ENCODE measurements around the gene F2.
"Not testable (repeated sequence)": the region's sequence is repeated elsewhere in the genome, so short reads cannot be mapped to it uniquely, and the experiment has no call there.

Gene F2

GRCh38 chr11:46686886-46687795, 31.9 kb upstream of the F2 start:
- DNase-seq, result peak; percentile 21 to 59

DNA sequence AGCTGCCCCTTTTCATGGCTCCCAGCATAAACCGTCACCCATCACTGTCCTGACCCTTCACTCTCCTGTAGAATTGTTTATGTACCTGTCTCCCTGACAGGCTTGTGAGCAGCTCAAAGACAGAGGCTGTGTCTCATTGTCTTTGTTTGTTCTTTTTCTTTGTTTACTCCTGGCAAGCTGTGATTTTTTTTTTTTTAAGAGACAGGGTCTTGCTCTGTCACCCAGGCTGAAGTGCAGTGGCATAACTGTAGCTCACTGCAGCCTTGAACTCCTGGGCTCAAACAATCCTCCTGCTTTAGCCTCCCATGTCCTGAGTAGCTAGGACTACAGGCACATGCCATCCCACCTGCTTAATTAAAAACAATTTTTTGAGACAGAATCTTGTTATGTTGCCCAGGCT, 28.3 kb upstream of the F2 start:
- no peak for DNase-seq

- DNase-seq, result no peak
Measured at GRCh38 chr11:46692450-46692849, 26.6 kb upstream of the F2 start.

DNA sequence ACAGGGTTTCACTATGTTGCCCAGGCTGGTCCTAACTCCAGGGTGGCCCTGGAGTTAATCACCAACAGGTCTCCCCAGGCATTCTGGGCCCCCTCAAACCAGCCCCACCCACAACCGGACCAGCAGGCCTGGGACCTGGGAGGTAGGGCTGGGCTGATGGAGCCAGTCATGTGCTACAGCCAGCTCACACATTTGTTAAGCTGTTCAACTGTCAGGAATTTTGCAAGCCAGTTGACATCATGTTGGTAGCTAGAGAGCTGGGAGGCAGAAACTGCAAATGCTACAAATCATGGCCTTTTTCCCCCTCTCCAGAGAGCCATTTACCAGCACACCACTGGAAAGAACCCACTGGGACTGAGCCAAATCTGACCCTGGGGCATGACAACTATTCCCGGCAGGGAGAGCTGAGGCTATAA, 25.4 kb upstream of the F2 start:
- DNase-seq, result no peak

GRCh38 chr11:46694072-46694471, 24.9 kb upstream of the F2 start:
- DNase-seq, result no peak

DNA sequence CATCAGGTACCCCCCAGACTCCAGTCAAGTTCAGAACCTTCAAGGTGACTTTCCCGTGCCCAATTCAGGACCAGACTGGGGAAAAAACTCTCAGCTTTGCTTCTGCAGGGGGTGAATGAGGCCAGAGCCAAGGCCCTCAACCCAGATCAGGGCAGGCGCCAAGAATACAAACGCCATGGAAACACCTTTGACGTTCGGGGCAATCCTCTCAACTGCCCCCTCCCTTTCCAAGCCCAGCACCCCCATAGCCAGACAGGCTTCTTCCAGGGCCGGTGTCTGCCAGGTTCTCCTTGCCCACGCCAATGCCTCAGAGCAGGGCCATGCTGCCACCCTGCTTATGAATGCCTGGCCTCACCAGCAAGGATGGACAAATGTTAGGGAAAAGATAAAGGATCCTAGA, 24.4 kb upstream of the F2 start:
- no peak for DNase-seq

- DNase-seq, result no peak
Measured at GRCh38 chr11:46695345-46696211, 23.4 kb upstream of the F2 start.

DNA sequence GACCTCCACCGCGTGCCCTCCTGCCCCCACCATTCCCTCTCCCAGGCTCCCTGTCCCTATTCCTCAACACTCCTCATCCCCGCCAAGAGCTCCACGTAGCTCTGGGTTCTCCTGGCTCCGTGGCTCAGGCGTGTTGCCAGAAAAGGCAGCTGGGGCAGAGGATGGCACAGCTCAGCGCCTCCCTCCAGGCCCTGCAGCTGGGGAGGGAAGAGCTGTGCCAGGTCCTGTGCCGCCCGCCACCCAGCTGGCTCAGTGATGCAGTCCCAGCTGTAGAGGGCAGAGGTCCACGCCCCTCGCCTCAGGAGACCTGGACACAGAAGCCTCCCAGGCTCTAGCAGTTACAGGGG, 22.8 kb upstream of the F2 start:
- DNase-seq, result peak; percentile 51 to 66

- no peak for DNase-seq
Measured at GRCh38 chr11:46697303-46697702, 21.7 kb upstream of the F2 start.

DNA sequence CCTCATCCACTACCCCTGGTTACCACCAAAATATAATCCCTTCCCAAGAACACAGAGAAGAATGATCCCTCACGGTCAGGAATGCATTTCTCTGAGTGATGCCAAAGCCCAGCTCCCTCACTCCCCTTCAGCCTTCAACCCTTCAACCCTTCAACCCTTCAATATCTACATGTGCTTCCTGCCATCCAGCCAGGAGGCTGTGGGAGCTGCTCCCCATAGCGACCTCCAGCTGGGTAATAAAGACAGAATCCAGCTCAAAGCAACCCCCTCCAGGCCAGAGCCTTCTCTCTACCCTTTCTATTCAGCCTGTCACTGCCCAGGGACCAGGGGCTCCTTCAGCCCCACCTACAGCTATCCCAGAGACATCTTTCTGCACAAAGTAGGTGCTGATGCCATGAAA, 21.3 kb upstream of the F2 start:
- no peak for DNase-seq

GRCh38 chr11:46698597-46698996, 20.4 kb upstream of the F2 start:
- no peak for DNase-seq

GRCh38 chr11:46700241-46701077, 18.6 kb upstream of the F2 start, which contains the start of the genes ARHGAP1 and ZNF408:
Gene ARHGAP1 (minus strand): TSS chr11:46700619. CDS start chr11:46696107, 4,512 bp downstream.
Gene ZNF408 (plus strand): TSS chr11:46701031. CDS start chr11:46701048, 17 bp downstream.
- peak; percentile 99 to 100 for DNase-seq

DNA sequence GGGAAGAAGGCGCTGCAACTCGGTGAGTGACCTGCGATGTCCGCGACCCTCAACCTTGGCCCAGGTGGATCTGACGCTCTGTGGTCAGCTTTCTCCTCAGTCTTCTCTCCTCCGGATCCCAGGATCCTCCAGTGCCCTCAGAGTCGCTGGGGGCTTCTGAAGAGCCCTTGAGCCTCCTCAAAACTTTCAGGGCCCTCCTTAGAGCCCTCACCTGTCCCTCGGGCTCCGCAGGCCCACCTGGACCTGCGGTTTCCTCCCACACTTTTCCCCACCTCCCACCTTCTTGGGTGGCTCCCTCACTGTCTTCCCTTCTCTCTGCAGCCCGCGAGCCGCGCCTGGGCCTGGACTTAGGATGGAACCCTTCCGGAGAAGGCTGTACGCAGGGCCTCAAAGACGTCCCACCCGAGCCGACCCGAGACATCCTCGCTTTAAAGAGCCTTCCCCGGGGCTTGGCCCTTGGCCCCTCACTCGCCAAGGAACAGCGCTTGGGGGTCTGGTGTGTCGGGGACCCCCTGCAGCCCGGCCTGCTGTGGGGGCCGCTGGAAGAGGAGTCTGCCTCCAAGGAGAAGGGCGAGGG, 17.8 kb upstream of the F2 start:
- no peak for DNase-seq

DNA sequence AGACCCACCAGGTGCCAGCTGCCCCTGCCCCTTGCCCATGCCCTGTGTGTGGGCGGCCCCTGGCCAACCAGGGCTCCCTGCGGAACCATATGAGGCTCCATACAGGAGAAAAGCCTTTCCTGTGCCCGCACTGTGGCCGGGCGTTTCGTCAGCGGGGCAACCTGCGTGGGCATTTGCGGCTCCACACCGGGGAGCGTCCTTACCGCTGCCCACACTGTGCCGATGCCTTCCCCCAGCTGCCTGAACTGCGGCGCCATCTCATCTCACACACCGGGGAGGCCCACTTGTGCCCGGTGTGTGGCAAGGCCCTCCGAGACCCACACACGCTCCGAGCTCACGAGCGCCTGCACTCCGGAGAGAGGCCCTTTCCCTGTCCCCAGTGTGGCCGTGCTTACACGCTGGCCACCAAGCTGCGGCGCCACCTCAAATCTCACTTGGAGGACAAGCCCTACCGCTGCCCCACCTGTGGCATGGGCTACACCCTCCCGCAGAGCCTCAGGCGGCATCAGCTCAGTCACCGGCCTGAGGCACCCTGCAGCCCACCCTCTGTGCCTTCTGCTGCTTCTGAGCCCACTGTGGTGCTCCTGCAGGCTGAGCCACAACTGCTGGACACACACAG, 13.8 kb upstream of the F2 start:
- DNase-seq, result no peak

DNA sequence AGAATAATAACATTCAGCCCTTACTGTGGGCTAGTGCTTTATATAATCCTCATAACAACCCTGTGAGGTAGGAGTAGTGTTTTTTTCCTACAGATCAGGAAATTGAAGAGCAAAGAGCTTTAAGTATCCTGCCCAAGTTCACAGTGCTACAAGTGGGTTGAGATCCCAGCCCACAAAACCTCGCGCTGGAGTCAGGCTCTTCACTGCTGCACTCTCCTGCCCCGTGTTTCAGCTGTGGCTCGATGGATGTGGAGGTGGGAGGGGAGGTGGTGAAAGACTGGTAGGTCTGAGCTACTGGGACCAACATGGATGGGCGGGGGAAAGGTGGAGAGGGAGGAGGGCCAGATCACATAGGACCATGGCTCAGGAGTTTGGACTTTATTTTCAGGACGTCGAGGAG, 12.1 kb upstream of the F2 start:
- no peak for DNase-seq

DNA sequence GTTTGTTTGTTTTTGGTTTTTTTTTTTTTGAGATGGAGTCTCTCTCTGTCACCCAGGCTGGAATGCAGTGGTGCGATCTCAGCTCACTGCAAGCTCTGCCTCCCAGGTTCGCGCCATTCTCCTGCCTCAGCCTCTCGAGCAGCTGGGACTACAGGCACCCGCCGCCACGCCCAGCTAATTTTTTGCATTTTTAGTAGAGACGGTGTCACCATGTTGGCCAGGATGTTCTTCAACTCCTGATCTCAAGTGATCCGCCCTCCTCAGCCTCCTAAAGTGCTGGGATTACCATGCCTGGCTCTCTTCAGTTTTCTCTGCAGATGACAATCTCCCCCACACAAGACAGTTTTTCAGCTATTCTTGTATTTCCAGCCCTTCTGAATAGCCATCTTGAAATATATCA, 9.7 kb upstream of the F2 start:
- not testable (repeated sequence) for DNase-seq

- no peak for DNase-seq
Measured at GRCh38 chr11:46710821-46711269, 8.2 kb upstream of the F2 start.

DNA sequence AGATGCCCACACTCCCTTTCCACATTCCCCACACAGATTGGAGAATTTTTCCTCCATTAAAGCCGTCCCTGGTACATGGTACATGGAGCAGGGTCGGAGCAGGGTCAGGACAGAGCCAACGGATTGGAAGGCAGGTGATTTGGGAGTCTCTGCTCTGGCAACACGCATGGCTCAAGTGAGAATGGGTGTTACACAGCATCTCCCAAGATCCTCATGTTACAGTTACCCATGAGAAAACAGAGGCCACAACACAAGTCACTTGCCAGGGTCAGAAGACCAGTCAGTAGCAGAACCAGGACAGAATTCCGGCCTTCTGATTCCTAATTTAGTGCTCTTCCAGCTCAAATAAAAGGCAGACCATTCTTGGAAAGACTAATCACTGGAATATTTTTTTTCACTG, 7.7 kb upstream of the F2 start:
- DNase-seq, result no peak

DNA sequence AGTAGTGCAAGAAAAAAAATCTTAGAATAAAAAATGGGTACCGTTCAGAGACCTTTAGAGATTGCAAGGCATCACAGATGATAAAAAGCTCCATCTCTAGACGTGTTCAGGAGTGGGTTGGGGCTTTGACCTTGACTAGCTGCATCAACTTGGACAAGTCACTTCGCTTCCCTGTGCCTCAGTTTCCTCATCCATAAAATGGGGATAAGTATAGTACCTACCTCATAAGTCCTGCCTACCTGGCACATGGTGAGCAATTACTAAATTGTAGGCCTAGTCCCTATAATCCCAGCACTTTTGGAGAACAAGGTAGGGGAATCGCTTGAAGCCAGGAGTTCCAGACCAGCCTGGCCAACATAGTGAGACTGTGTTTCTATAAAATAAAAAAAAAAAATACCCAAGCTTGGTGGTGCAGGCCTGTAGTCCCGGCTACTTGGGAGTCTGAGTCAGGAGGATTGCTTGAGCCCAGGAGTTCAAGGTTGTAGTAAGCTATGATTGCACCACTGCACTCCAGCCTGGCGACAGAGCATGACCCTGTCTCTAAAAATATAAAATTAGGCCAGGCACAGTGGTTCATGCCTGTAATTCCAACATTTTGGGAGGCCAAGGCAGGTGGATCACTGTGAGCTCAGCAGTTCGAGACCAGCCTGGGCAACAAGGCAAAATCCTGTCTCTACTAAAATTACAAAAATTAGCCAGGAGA, 6.0 kb upstream of the F2 start:
- DNase-seq, result no peak

GRCh38 chr11:46717825-46718154, 1.2 kb upstream of the F2 start:
- DNase-seq, result not testable (repeated sequence)
